Panc1 (cell line): ENCODE results near the gene CSNK1E.

ENCODE experiments used
- POLR2AphosphoS5 ChIP-seq: IDR thresholded peaks from 2 replicates; pipeline ENCODE4 v1.6.1; 2012; ENCODE audit warnings: mild to moderate bottlenecking, low read depth, low read length, moderate library complexity
- SIN3A ChIP-seq: IDR thresholded peaks from 2 replicates; pipeline ENCODE4 v1.6.1; 2012; ENCODE audit warnings: low read depth, mild to moderate bottlenecking, low read length, moderate library complexity, borderline replicate concordance; ENCODE audit not compliant: insufficient read depth
- TCF7L2 ChIP-seq: IDR thresholded peaks from 2 replicates; pipeline ENCODE4 v1.6.1; 2011; ENCODE audit warnings: mild to moderate bottlenecking, low read depth, low read length, inconsistent platforms
- TF ChIP-seq, protein P1 (sequence below): fragments of 450-650 bp; IDR thresholded peaks from 2 replicates; pipeline ENCODE4 v1.5.1; 2017; ENCODE audit warnings: mild to moderate bottlenecking
- TF ChIP-seq, protein P2 (sequence below), 2 experiments: IDR thresholded peaks; 2 replicates each; pipeline ENCODE4 v1.6.1; 2011 to 2012; ENCODE audit warnings: low read depth in 2 of 2, control low read depth in 1 of 2, low read length in 1 of 2, mild to moderate bottlenecking in 1 of 2, moderate library complexity in 1 of 2; ENCODE audit not compliant: insufficient read depth in 1 of 2

DNA sequence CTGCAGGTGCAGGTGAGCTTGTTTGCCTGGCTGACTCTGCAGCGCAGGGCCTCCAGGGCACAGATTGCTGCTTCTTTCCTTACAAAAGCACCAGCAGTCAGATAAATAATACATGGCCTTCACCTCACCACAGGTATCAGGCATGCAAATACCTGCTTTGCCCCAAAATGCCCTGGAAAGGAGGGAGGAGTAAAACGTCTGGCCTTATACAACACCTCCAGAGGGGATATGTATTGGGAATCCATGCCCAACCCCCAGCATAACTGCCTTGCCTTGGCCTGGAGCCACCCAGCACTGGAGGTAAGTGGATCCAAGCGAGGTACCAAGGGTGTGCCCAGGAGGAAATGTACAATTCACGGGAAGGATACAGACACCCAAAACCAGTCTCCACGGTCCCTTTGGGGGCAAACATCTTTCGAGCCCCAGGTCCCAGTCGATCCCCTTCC, 45.3 kb downstream of the CSNK1E start:
- TF ChIP-seq, protein P1, sequence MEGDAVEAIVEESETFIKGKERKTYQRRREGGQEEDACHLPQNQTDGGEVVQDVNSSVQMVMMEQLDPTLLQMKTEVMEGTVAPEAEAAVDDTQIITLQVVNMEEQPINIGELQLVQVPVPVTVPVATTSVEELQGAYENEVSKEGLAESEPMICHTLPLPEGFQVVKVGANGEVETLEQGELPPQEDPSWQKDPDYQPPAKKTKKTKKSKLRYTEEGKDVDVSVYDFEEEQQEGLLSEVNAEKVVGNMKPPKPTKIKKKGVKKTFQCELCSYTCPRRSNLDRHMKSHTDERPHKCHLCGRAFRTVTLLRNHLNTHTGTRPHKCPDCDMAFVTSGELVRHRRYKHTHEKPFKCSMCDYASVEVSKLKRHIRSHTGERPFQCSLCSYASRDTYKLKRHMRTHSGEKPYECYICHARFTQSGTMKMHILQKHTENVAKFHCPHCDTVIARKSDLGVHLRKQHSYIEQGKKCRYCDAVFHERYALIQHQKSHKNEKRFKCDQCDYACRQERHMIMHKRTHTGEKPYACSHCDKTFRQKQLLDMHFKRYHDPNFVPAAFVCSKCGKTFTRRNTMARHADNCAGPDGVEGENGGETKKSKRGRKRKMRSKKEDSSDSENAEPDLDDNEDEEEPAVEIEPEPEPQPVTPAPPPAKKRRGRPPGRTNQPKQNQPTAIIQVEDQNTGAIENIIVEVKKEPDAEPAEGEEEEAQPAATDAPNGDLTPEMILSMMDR, result no peak
- TF ChIP-seq POLR2AphosphoS5 (no peak), TCF7L2 (no peak), SIN3A (no peak)
- TF ChIP-seq, protein P2, sequence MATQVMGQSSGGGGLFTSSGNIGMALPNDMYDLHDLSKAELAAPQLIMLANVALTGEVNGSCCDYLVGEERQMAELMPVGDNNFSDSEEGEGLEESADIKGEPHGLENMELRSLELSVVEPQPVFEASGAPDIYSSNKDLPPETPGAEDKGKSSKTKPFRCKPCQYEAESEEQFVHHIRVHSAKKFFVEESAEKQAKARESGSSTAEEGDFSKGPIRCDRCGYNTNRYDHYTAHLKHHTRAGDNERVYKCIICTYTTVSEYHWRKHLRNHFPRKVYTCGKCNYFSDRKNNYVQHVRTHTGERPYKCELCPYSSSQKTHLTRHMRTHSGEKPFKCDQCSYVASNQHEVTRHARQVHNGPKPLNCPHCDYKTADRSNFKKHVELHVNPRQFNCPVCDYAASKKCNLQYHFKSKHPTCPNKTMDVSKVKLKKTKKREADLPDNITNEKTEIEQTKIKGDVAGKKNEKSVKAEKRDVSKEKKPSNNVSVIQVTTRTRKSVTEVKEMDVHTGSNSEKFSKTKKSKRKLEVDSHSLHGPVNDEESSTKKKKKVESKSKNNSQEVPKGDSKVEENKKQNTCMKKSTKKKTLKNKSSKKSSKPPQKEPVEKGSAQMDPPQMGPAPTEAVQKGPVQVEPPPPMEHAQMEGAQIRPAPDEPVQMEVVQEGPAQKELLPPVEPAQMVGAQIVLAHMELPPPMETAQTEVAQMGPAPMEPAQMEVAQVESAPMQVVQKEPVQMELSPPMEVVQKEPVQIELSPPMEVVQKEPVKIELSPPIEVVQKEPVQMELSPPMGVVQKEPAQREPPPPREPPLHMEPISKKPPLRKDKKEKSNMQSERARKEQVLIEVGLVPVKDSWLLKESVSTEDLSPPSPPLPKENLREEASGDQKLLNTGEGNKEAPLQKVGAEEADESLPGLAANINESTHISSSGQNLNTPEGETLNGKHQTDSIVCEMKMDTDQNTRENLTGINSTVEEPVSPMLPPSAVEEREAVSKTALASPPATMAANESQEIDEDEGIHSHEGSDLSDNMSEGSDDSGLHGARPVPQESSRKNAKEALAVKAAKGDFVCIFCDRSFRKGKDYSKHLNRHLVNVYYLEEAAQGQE (IDR thresholded peaks at IDR 0.05; ENCODE audit: insufficient read depth in 1 of 2, low read depth in 2 of 2, low read length in 1 of 2), result no peak
